Jurkat, Clone E6-1 (cell line): ENCODE data around the gene RCL1.

Experiments used
- DNase-seq: peaks from one replicate; pipeline ENCODE4 v3.0.0-alpha.2; 2011; ENCODE audit warnings: low read depth, low spot score
- H3K4me3 ChIP-seq: 2 replicates; pipeline ENCODE4 v1.5.1; 2011; ENCODE audit warnings: mild to moderate bottlenecking, low read length, control low read depth, moderate library complexity

Gene RCL1

GRCh38 chr9:4836676-4837075 lies 43.9 kb downstream of the RCL1 start:
- DNase-seq: no peak
- no peak overlapping the region for H3K4me3 ChIP-seq

- H3K4me3 ChIP-seq: no peak overlapping the region
- no peak for DNase-seq
These were observed 44.8 kb downstream of the RCL1 start for GRCh38 chr9:4837261-4838188.

- DNase-seq: no peak
- H3K4me3 ChIP-seq: no peak overlapping the region
These were observed 45.4 kb downstream of the RCL1 start for GRCh38 chr9:4838189-4838546.

GRCh38 chr9:4839470-4839912 lies 46.7 kb downstream of the RCL1 start:
- no peak for DNase-seq
- no peak overlapping the region for H3K4me3 ChIP-seq

- no peak for DNase-seq
- no peak overlapping the region for H3K4me3 ChIP-seq
These were observed 47.3 kb downstream of the RCL1 start for GRCh38 chr9:4840018-4840417.

GRCh38 chr9:4842213-4842612 lies 49.5 kb downstream of the RCL1 start:
- H3K4me3 ChIP-seq: no peak overlapping the region
- no peak for DNase-seq

GRCh38 chr9:4842734-4843133 lies 50.0 kb downstream of the RCL1 start:
- H3K4me3 ChIP-seq: no peak overlapping the region
- no peak for DNase-seq

- no peak for DNase-seq
- no peak overlapping the region for H3K4me3 ChIP-seq
These were observed 51.5 kb downstream of the RCL1 start for GRCh38 chr9:4844056-4844838.

GRCh38 chr9:4849369-4849768 lies 56.6 kb downstream of the RCL1 start:
- DNase-seq: no peak
- H3K4me3 ChIP-seq: no peak overlapping the region

- no peak for DNase-seq
- no peak overlapping the region for H3K4me3 ChIP-seq
These were observed 58.0 kb downstream of the RCL1 start for GRCh38 chr9:4850603-4851310.

GRCh38 chr9:4852419-4852818 lies 59.7 kb downstream of the RCL1 start:
- no peak overlapping the region for H3K4me3 ChIP-seq
- DNase-seq: no peak

- DNase-seq: no peak
- H3K4me3 ChIP-seq: no peak overlapping the region
These were observed 61.5 kb downstream of the RCL1 start for GRCh38 chr9:4854265-4854590.

GRCh38 chr9:4855841-4856240 lies 63.1 kb downstream of the RCL1 start:
- no peak overlapping the region for H3K4me3 ChIP-seq
- DNase-seq: no peak

GRCh38 chr9:4857163-4857810 lies 64.5 kb downstream of the RCL1 start:
- no peak overlapping the region for H3K4me3 ChIP-seq
- no peak for DNase-seq

GRCh38 chr9:4859035-4859434 lies 66.3 kb downstream of the RCL1 start:
- DNase-seq: no peak
- no peak overlapping the region for H3K4me3 ChIP-seq

GRCh38 chr9:4860383-4860782 lies 67.6 kb downstream of the RCL1 start:
- no peak for DNase-seq

GRCh38 chr9:4861145-4861544 lies 68.4 kb downstream of the RCL1 start:
- DNase-seq: no peak
- no peak overlapping the region for H3K4me3 ChIP-seq

More at GRCh38 chr9:4860383-4860782, 67.6 kb downstream of the RCL1 start:
- no peak overlapping the region for H3K4me3 ChIP-seq

- no peak for DNase-seq
- no peak overlapping the region for H3K4me3 ChIP-seq
These were observed 69.2 kb downstream of the RCL1 start for GRCh38 chr9:4861736-4862451.
